Stimulated activated CD4-positive, alpha-beta T cell treated with anti-CD3 and anti-CD28 coated beads, TNF-alpha, amount 100 ng/mL, for 48 hours (primary cell): Measurements from ENCODE around the gene KAT6B.
"Not testable (repeated sequence)": the region's sequence is repeated elsewhere in the genome, so short reads cannot be mapped to it uniquely, and the experiment has no call there.

Experiments used
- DNase-seq, 3 donors: peaks; one replicate each; pipeline ENCODE4 v3.0.0-alpha.2; 2020; ENCODE audit warnings: low read depth in 3 of 3

KAT6B gene

DNA sequence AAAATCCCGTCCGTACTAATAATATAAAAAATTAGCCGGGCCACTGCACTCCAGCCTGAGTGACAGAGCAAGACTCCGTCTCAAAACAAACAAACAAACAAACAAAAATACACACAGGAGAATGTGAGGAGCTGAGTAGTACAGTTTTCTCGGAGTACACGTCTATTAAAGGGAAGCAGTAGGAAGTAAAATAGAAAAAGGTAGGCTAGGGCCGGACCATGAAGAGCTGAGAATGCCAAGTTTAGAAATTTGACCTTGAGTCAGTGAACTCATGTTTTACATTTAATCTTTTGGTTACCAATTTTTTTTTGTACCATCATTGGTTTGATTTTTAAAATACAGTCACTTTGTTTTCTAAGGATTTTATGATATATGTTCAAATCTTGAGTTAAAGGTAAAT lies 64.1 kb downstream of the KAT6B start:
- DNase-seq: no peak

DNA sequence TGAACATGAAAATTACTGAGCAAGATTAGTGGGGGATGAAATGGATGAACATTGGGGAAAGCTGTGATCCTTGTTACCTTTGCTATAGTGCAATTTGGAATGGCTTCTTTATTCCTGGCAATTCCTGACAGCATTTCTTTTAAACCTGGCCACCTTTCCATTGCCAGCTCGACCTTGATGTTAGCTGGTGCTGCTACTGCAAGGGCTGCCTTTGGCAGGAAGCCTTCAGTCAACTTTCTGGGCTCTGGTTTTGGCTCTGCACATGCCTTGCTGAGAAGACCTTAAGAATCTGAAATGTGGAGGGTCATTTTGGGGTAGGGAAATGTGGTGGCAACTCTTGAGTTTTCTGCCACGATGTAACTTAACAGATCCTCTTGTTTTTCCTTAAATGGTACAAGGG lies 64.7 kb downstream of the KAT6B start:
- no peak for DNase-seq

DNA sequence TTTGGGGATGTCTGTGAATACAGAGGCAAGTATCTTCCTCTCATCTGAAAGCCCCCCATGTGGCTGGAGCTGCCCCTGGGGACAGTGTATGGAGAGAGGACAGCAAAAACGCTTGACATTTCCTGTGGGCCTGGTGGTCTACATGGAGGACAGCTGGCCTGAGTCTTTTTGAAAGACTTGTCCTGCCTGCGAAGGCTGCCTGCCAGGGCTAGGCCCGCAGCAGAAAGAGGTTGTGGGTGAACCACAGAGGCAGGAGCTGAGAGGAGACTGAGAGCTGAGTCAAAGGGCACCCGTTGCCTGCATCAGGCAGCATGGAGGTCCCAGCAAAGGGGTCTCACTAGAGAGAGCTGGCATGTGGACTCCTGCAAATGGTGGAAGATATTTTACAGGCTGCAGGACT lies 66.4 kb downstream of the KAT6B start:
- no peak for DNase-seq

- DNase-seq: not testable (repeated sequence)
Observed at GRCh38 chr10:74893329-74893728, 66.9 kb downstream of the KAT6B start.

DNA sequence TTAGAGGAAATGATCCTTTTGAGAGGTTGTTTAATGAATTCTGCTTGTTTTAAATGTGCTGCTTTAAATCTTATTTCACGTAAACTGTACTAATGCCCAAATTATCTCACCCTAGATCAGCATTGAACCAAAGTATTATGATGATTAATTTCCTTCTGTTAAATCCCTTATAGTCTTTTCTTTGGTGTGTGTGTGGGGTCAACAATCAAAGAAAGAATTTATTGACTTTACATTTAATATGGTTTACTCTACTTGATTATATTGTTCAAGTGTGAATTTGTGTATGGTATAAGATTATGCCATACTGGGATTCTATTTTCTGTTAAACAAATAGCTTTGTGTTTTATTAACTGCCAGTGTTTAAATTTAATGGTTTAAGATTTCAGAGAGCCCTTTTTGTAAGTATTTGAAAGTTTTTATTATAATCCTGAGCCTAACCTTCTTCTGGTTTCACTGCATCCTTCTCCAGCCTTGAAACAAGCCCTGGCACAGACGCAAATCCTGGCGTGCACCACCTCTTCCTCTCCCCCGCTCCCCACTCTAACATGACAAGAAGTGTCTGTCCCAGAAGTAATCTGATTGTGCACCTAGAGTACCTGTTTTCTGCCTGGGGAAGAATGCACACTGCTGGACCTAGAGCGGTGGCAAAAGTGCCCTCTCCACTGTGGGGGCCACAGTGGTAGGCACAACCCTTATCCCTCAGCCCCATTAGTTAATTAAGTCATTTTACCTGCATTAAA lies 70.6 kb downstream of the KAT6B start:
- no peak for DNase-seq

- DNase-seq: no peak
Observed at GRCh38 chr10:74898201-74898976, 72.0 kb downstream of the KAT6B start.

GRCh38 chr10:74900297-74900696 lies 73.9 kb downstream of the KAT6B start:
- no peak for DNase-seq

GRCh38 chr10:74901301-74901700 lies 74.9 kb downstream of the KAT6B start:
- no peak for DNase-seq

GRCh38 chr10:74901867-74902450 lies 75.6 kb downstream of the KAT6B start:
- DNase-seq: no peak

DNA sequence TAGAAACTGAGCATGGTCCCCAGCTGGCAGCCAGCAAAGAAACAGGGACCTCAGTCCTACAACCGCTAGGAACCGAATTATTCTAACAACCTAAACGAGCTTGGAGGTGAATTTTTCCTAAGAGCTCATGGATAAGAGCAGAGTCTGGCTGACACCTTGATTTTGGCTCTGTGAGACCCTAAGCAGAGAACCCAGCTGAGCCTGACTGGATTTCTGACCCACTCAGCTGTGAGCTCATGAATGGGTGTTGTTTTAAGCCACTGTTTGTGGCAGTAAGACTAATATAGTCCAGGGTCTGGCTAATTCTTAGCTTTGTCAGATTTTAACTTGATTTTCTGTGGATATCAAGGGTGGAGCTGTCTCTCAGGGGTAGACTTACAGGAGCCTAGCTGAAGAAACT lies 77.1 kb downstream of the KAT6B start:
- no peak for DNase-seq

DNA sequence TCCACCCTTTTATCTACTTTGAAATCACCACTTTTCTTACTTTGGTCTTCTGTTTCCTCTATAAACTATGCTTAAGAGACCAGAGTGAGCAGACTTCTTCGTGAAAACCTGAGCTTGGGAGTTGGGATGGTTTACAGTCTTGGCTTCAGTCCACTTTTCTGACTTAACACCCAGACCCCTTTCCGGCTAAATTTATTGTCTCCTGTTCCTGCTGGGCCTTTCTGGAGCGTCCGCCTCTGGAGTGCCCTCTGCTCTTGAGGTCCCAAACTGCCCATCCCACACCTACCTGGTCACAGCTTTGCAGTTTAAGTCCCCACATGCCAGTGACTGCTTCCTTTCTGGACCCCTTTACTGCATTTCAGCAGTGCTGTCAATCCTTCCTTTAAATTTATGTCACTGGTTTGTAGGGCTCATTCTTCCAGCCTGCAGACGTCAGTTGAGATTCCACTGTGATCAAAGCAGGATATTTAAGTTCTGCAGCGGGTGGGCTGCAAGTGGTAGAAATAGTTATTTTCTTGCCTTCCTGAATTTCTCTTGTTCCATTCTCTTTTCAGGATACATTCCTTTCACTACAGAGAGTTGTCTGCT lies 80.3 kb downstream of the KAT6B start:
- no peak for DNase-seq

DNA sequence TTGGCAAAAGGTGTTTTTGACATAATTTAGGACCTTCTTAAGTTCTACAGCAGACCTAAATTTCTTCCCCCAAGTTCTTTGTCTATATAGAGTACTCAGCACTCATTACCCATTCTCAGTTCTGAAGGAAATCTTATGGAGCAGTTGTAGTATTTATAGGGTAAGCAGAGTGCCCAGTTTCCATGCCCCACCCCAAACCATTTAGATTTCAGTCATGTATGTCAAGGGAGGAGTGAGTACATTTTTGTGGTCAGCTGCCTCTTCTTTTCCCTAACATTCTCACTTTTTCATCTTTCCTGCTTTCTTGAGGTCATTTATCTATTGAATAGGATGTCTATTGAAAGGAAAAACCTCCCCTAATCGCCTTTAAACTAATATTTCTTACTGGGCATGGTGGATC lies 83.3 kb downstream of the KAT6B start:
- DNase-seq: no peak

DNA sequence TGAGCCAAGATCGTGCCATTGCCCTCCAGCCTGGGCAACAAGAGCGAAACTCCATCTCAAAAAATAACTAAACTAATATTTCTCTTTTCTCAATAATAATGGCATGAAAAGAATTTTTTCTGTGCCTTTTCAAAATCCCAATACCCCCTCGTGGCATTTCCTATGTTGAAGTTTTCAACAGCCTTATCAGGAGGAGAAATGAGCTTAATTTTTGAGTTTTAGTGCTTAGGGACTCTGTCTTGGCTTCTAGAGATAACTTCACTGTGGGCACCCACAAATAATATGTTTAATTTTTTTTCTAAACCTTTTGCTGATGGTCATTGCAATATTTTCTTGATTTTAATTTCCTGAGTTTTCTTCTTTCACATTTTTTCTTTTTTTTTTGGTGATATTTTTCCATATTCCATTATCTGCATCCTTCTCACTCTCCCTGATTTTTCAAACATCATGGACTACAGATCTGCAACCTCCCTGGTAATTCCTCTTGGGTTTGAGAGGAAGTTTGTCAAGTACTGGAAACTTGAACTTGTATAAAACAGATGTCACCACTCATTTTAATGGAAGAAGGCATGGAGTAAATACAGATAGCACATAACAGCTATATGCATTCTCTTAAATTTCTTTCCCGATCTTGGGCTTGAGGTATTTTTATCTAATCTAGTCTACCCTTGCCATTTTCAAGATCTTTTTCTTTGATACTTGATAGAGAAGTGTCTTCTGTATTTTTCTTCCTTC lies 84.0 kb downstream of the KAT6B start:
- DNase-seq: no peak

GRCh38 chr10:74910976-74911350 lies 84.6 kb downstream of the KAT6B start:
- no peak for DNase-seq

DNA sequence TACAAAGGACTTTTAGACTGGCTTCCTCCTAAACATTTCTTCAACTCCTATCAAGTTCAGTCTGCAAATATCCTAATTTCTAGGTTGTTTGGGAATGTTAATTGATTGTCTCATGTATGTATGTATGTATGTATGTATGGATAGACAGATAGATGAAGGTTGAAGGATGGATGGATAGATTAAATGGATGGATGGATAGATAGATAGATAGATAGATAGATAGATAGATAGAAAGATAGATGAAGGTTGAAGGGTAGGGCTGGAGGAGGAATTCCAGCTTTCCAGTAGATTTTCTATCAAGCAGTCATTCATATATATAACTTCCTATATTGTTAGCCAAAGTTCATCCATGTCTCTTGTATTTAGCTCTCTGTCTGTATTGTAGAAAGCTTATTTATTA lies 85.8 kb downstream of the KAT6B start:
- DNase-seq: no peak

- no peak for DNase-seq
Observed at GRCh38 chr10:74912682-74913081, 86.3 kb downstream of the KAT6B start.

DNA sequence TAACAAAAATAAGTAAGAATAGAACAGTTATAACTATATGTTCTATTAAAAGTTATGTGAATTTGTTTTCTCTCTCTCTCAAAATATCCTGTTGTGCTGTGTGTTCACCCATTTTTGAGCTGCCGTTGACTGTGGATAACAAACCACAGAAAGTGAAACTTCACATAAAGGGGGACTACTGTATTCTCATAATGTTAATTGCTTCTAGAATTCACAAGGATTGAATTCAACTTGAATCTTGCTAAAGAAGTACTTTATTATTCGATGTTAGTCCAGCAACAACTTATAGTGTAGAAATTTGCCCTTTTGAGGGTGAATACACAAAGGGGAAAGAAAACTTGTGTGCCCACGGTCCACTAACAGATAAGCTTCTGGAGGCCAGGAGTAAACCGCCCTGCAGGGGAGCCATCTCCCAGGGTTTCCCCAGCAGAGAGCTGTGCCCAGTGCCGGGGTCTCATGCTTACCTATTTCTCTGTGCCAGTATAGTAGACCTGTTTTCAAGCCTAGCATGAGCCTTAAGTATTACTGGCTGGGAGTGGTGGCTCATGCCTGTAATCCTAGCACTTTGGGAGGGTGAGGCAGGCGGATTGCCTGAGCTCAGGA lies 87.1 kb downstream of the KAT6B start:
- DNase-seq: no peak

GRCh38 chr10:74916283-74916682 lies 89.9 kb downstream of the KAT6B start:
- no peak for DNase-seq

- no peak for DNase-seq
Observed at GRCh38 chr10:74917481-74918077, 91.2 kb downstream of the KAT6B start.

DNA sequence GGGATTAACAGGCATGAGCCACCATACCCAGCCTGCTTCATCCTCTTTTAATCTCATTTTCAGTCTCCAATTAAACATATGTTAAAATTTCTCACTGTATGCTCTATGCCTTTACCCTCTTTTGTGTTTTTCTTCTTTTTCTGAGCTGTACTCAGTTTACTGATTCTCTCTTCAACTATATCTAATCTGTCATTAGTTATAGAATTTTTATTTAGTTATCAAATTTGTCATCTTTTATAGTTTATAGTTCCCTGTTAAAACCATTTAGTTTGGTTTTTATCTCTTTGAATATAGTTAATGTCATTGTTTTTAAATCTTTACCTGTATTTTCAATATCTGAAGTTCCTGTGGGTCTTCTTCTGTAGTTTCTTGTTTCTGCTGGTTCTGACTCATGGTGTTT lies 93.3 kb downstream of the KAT6B start:
- DNase-seq: no peak

DNA sequence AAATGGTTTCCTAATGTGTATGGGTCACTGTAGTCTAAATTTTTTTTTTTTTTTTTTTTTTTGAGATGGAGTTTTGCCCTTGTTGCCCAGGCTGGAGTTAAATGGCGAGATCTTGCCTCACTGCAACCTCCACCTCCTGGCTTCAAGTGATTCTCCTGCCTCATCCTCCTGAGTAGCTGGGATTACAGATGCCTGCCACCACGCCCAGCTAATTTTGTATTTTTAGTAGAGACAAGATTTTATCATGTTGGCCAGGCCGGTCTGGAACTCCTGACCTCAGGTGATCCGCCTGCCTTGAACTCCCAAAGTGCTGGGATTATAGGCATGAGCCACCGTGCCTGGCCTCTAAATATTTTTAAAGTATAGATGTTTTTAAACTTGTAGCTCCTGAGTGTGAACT lies 94.7 kb downstream of the KAT6B start:
- DNase-seq: not testable (repeated sequence)
